Body of pancreas (tissue), 4 donors: ENCODE data around the gene GPNMB.
"Not testable (repeated sequence)": the region's sequence is repeated elsewhere in the genome, so short reads cannot be mapped to it uniquely, and the experiment has no call there.

Experiments
- CTCF ChIP-seq, 7 experiments: fragments of 450-650 bp in 4 of 7; fragments of 200-600 bp in 3 of 7; sonication (generic) in 3 of 7; IDR thresholded peaks; one replicate each; pipeline ENCODE4 v1.5.1; 2016 to 2019; ENCODE audit warnings: antibody characterized with exemption in 7 of 7
- POLR2A ChIP-seq, 3 donors: fragments of 450-650 bp; IDR thresholded peaks; one replicate each; pipeline ENCODE4 v1.6.1; 2016; ENCODE audit warnings: antibody characterized with exemption in 3 of 3, mild to moderate bottlenecking in 2 of 3

DNA sequence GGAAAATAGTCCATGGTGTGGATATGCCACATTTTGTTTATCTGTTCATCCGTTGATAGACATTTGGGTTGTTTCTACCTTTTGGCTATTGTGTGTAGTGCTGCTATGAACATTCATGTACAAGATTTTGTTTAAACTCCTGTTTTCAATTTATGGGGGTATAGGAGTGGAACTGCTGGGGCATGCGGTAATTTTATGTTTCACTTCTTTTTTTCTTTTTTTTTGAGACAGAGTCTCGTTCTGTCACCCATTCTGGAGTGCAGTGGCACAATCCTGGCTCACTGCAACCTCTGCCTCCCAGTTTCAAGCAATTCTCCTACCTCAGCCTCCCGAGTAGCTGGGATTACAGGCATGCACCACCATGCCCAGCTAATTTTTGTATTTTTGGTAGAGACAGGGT, 22.2 kb upstream of the GPNMB start:
- not testable (repeated sequence) for TF ChIP-seq CTCF, POLR2A (IDR thresholded peaks at IDR 0.05)
